GM21619 (cell line): ENCODE measurements around the gene ZNF350.
"Not testable (repeated sequence)": the region's sequence is repeated elsewhere in the genome, so short reads cannot be mapped to it uniquely, and the experiment has no call there.

Experiments used
- ATAC-seq: cut with Tn5 transposase; IDR thresholded peaks from one replicate; pipeline ENCODE4 v1.9.1; 2021; ENCODE audit not compliant: unreplicated experiment

Gene ZNF350

GRCh38 chr19:51986309-51987291 lies at the start of gene ZNF350:
TSS of gene ZNF350 (minus strand) at chr19:51986840. CDS start at chr19:51974360, 12,480 bp downstream.
- peak; percentile 84 for ATAC-seq

DNA sequence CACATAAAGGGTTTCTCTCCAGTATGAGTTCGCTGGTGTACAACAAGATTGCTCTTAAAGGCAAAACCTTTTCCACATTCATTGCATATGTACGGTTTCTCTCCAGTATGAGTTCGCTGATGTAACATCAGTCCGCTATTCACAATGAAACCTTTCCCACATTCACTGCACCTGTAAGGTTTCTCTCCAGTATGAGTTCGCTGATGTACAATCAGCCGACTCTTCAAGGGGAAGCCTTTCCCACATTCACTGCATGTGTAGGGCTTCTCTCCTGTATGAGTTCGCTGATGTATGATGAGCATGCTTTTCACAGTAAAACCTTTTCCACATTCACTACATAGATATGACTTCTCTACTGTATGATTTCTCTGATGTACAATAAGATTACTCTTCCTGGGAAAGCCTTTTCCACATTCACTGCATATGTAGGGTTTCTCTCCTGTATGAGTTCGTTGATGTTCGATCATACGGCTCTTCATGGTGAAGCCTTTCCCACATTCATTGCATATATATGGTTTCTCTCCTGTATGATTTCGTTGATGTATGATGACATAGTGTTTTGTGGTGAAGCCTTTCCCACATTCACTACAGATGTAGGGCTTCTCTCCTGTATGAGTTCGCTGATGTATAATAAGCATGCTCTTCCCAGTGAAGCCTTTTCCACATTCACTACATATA lies 47.5 kb upstream of the ZNF350 start:
- no peak for ATAC-seq

DNA sequence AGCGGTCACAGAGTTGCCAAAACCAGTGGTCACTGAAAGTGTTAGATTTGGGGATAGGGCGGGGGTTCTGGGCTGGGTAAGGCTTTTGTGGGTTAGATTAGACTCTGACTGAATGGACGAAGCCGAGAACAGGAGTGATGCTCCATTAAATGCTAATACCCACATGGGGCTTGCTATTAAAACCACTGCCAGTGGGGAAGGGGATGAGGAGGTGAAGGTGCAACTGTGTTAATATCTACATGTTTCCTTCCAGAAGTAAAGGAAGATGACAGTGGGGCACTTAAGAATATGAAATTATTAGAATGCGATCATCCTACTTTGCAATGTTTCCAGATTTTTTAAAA lies 42.1 kb upstream of the ZNF350 start:
- peak; percentile 24 for ATAC-seq

- peak; percentile 78 for ATAC-seq
These were observed 41.6 kb upstream of the ZNF350 start, which contains the start of gene ZNF614 for GRCh38 chr19:52028027-52028779. TSS of gene ZNF614 (minus strand) at chr19:52028379. CDS start at chr19:52025745, 2,634 bp downstream.

GRCh38 chr19:52026255-52026990 lies 39.8 kb upstream of the ZNF350 start:
- not testable (repeated sequence) for ATAC-seq

GRCh38 chr19:52024478-52024877 lies 37.8 kb upstream of the ZNF350 start:
- ATAC-seq = not testable (repeated sequence)

DNA sequence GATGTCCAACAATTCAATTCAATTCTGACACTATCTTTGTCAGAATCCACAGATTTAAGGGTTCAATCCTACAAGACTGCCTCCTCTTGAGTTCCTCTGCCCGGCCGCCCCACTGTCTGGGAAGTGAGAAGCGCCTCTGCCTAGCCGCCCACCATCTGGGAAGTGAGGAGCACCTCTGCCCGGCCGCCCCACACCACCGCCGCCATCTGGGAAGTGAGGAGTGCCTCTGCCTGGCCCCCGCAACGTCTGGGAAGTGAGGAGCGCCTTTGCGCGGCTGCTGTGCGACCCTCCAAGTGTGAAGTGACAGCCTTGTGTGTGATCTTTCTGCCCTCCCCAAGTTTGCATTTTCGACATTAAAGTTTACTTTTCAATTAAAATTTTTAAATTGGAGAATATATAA lies 35.6 kb upstream of the ZNF350 start:
- ATAC-seq = no peak

DNA sequence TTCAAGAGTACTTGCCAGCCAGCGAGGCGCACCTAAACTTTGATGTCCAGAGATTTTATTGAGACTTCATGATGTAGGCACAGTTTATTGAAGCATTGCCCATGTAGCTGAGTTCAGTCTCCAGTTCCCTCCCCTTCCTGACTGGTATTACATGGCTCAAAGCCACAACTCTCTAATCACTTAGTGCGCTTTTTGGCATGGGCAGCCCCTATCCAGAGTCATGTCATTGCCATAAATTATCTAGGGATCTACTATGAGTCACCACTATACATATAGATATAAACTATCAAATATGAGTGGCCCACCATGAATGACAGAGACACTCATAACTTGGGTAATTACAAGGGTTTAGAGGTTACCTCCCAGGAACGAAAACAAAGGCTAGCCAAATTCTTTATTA lies 33.9 kb upstream of the ZNF350 start:
- ATAC-seq = no peak

GRCh38 chr19:52010674-52011073 lies 24.0 kb upstream of the ZNF350 start:
- no peak for ATAC-seq

DNA sequence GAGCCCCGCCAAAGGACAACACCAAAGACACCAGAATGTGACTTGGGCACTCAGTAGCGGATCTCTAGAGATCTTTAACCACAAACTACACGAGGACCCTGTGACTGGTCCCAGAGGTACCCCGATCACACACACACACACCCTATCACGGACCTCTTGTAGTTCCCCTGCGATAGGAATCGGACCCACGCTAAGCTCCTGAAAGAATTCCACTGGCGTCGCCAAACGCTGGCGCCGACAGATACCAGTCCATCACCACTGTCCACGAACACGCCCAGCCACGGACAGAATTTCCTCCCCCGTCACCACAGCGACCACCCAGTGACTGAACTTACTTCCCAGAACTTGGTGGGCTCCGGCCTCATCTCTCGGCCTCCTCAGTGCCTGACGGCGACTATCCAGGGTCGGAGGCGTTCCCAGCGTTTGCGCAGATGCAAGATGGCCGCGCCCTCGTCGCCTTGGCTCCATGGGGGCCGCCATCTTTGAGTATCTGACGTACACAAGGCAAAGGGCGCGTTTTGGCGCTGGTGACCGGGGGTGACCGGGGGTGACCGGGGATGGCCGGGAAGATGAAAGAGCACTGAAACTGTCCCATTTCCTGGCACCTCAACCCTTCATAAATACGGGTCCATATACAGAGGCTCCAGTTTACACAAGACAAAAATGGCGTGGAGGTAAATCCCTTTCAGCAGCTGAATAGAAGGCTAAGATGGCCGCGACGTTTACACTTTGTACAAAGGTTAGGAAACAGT lies 21.3 kb upstream of the ZNF350 start, which contains the start of gene ZNF615:
Gene ZNF615, minus strand, starts transcription at position 406 of the 752 bp plus-strand sequence. CDS start 4,500 bp downstream, outside the sequence.
- ATAC-seq = peak; percentile 84

- ATAC-seq = peak; percentile 20
These were observed 20.8 kb upstream of the ZNF350 start for GRCh38 chr19:52007451-52007805.

DNA sequence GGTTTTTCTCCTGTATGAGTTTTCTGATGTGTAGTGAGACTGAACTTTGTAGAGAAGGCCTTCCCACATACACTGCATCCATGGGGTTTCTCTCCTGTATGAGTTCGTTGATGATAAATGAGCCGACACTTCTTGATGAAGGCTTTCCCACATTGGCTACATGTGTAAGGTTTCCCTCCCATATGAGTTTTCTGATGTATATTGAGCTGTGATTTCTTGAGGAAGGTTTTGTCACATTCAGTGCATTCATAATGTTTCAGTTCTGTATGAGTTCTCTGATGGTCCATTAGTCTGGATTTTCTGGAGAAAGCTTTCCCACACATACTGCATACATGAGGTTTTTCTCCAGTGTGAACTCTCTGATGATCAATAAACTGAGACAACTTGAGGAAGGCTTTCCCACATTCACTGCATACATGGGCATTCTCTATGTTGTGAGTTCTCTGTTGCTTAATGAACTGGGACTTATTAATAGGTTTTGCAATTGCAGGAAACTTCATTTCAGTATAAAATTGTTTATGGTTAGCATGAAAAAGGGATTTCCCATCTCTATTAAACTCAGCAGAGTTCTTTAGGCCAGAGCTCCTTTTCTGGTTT lies 7.5 kb upstream of the ZNF350 start:
- no peak for ATAC-seq

DNA sequence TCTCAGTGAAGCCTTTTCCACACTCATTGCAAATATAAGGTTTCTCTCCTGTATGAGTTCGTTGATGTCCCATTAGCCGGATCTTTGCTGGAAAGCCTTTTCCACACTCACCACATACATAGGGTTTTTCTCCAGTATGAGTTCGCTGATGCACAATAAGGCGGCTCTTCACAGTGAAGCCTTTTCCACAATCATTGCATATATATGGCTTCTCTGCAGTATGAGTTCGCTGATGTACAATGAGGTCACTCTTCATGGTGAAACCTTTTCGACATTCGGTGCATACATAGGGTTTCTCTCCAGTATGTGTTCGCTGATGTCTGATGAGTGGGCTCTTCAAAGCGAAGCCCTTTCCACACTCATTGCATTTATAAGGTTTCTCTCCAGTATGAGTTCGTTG lies 6.8 kb upstream of the ZNF350 start:
- ATAC-seq = no peak

DNA sequence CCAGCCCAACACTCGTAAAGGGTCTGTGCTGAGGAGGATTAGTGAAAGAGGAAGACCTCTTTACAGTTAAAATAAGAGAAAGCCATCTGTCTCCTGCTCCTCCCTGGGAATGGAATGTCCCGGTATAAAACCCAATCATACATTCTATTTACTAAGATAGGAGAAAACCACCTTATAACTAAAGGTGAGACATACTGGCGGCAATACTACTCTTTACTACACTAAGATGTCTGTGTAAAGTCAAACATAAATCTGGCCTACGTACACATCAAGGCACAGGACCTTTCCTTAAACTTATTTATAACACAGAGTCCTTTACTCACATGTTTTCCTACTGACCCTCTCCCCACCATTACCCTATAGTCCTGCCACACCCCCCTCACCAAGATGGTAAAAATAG lies 3.3 kb downstream of the ZNF350 start:
- no peak for ATAC-seq

DNA sequence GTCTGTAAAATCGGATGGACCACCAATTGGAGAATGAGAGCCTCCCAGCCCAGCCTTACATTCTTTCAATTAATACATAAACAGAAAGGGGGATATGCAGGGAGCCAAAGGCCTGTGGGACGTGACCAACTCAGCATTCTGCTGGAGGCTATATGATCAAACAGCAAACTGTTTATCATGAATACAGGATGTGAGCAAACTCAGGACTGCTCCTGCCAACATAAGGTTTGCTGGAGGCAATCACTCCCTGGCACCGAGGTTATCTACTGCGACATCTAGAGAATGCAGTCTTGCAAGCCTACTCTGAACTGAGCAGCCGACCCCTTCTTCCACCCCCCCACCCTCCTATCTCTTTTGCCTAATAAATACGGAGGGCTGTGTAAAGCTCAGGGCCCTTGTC lies 5.7 kb downstream of the ZNF350 start:
- ATAC-seq = not testable (repeated sequence)

GRCh38 chr19:51980116-51980736 lies 6.4 kb downstream of the ZNF350 start:
- ATAC-seq = no peak

DNA sequence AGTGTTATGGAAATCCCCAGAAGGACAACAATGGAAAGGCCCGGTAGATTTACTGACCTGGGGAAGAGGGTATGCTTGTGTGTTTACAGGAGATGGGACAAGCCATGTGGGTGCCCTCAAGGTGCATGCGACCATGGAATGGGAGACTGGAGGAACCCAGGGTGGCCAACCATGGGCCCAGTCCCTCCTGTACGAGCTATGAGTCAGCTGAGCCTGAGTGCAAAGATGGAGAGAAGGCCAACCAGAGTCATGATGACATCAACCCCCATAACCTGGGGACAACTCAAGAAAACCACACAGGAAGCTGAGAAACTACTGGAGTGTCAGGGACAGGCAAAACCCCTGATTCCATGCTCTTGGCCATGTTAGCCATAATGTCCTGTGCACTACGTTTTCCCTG lies 7.8 kb downstream of the ZNF350 start:
- no peak for ATAC-seq

DNA sequence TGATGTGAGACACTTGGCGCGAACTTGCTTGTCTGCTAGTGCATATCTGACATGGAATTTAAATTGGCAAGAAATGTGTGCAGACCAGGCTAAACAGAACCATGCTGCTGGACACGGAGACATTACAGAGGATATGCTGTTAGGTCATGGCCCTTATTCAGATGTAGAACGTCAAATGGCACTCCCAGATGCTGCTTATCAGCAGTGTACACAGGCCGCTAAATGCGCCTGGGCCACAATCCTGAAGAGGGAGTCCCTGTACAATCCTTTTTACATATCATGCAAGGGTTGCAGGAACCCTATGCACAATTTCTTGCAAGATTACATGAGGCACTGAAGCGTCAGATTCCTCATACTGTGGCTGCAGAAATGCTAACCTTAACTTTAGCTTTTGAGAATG lies 9.3 kb downstream of the ZNF350 start:
- no peak for ATAC-seq

- ATAC-seq = no peak
These were observed 9.8 kb downstream of the ZNF350 start for GRCh38 chr19:51976852-51977251.
